Ovary (tissue), 9 donors: ENCODE data around the gene YIPF7. TPM values are rescaled to one million over a fixed set of nuclear protein-coding genes. Genes with fewer than 3 reads are reported as not detected.

ENCODE experiments used
- DNase-seq, 5 donors: peaks; one replicate each; pipeline ENCODE4 v3.0.0-alpha.2; 2019 to 2020
- H3K27ac ChIP-seq, 2 donors: fragments of 200-600 bp; one replicate each; pipeline versions ENCODE4 v1.5.1 to v1.8.0; 2019 to 2022
- H3K27me3 ChIP-seq: fragments of 200-600 bp; one replicate; pipeline ENCODE4 v1.8.0; 2022
- H3K36me3 ChIP-seq: fragments of 200-600 bp; sonication (generic); one replicate; pipeline ENCODE4 v1.5.1; 2019
- H3K4me1 ChIP-seq: one replicate; pipeline ENCODE4 v1.8.1; 2013; ENCODE audit warnings: mild to moderate bottlenecking, moderate library complexity; ENCODE audit not compliant: insufficient read depth
- H3K4me3 ChIP-seq: fragments of 200-600 bp; sonication (generic); one replicate; pipeline ENCODE4 v1.5.1; 2017
- H3K9me3 ChIP-seq, 2 donors: fragments of 200-600 bp in 1 of 2; sonication (generic) in 1 of 2; one replicate each; pipeline versions ENCODE4 v1.5.1 to v1.8.1; 2013 to 2019; ENCODE audit warnings: mild to moderate bottlenecking in 1 of 2, moderate library complexity in 1 of 2
- EP300 ChIP-seq: sonication (generic); formaldehyde crosslinking; IDR thresholded peaks from one replicate; pipeline ENCODE4 v1.6.1; 2017; ENCODE audit warnings: antibody characterized with exemption
- POLR2A ChIP-seq: fragments of 450-650 bp; IDR thresholded peaks from one replicate; pipeline ENCODE4 v1.6.1; 2017; ENCODE audit warnings: antibody characterized with exemption, mild to moderate bottlenecking, moderate library complexity
- WGBS, 3 donors: extraction: QIAGEN DNeasy Blood & Tissue Kit in 1 of 3; methylation state at CpG; one replicate each; pipeline versions ENCODE4 v1.1.5 to v1.1.7; 2013 to 2017; 5-methylcytosine and 5-hydroxymethylcytosine counted together
- intact Hi-C, 4 donors: fragments of 100-400 bp; cut with DNase I; formaldehyde crosslinking; loops; one replicate each; pipeline versions ENCODE4 v1.11.0 to v1.15.1; 2022 to 2023
- polyA plus RNA-seq, 2 donors: library from polyadenylated mRNA; stranded (reverse); fragments of 200-250 nt in 1 of 2; fragments of 350-450 nt in 1 of 2; fragmentation: Illumina TruSeq in 1 of 2; extraction: RNeasy Lipid Tissue Mini Kit (QIAGEN cat#74804) in 1 of 2; gene quantifications; one replicate each; pipeline ENCODE4 v1.2.3, GENCODE V29; 2013 to 2014
- total RNA-seq, 7 donors: library from RNA; depleted of rRNA in 2 of 7; stranded (reverse); fragments of >200 nt in 2 of 7; fragmentation: NEBNext Ultra II Directional in 3 of 7; extraction: Animal tissue kit (Norgen Biotek cat#: 25700) in 3 of 7; gene quantifications; one replicate each; pipeline versions ENCODE4 v1.1.0 to v1.2.4, GENCODE V29; 2016 to 2023
- TF ChIP-seq, protein P1 (sequence below), 3 donors: fragments of 450-650 bp in 2 of 3; fragments of 200-600 bp in 1 of 3; IDR thresholded peaks; one replicate each; pipeline versions ENCODE4 v1.5.1 to v1.8.0; 2016 to 2022; ENCODE audit warnings: antibody characterized with exemption in 3 of 3, mild to moderate bottlenecking in 1 of 3
- donor health status: DM: no; HTN: no; CAD: no; lungs with moderate emphysema.
- donor health status: DM: no; HTN: no; CAD: no.
- donor health status: Bipolar disorder and iron deficiency.
- donor health status: DM: yes; HTN: yes; CAD: no.
- donor health status: DM: no; HTN: no; CAD: no.
- donor health status: DM: yes; HTN: yes; CAD: no.

The YIPF7 gene
- total and polyA plus RNA-seq, 9 donors, result 0.28 to 1.4 (median 0.49) TPM; not detected in 3

DNA sequence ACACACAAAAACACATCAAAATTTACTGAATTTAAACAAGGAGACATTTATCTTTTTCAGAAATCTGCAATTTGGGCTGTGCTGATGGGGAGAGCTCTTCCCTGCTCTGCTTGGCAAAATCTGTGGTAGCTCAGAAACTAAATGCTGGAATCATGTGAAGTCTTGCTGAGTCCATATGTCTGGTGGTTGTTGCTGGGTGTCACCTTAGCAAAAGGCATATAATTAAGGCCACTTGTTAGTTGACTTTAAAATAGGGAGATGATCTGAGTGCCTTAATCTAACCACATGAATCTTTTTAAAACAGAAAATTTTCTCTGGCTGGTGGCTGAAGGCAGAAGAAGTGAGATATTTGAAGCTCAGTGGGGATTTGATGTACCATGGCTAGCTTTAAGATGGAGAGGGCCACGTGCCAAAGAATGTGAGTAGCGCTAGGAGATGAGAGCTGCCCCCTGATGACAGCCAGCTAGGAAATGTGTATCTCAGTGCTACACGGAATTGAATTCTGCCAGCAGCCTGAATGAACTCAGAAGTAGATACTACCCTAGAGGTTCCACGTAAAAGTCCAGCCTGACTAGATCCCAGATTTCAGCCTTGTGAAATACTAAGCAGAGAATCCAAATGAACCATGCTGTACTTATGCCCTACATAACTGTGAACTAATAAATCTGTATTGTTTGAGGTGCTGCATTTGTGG lies 19.2 kb upstream of the YIPF7 start:
- TF ChIP-seq, protein P1, sequence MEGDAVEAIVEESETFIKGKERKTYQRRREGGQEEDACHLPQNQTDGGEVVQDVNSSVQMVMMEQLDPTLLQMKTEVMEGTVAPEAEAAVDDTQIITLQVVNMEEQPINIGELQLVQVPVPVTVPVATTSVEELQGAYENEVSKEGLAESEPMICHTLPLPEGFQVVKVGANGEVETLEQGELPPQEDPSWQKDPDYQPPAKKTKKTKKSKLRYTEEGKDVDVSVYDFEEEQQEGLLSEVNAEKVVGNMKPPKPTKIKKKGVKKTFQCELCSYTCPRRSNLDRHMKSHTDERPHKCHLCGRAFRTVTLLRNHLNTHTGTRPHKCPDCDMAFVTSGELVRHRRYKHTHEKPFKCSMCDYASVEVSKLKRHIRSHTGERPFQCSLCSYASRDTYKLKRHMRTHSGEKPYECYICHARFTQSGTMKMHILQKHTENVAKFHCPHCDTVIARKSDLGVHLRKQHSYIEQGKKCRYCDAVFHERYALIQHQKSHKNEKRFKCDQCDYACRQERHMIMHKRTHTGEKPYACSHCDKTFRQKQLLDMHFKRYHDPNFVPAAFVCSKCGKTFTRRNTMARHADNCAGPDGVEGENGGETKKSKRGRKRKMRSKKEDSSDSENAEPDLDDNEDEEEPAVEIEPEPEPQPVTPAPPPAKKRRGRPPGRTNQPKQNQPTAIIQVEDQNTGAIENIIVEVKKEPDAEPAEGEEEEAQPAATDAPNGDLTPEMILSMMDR (IDR thresholded peaks at IDR 0.05), result no peak
- TF ChIP-seq POLR2A (no peak), EP300 (no peak)
- Histone ChIP-seq H3K36me3 (no peaks in the 10 kb centered on the region), H3K27me3 (no peaks in the 10 kb centered on the region), H3K4me3 (no peak overlapping the region), H3K4me1 (no peaks in the 10 kb centered on the region), H3K27ac (no peak overlapping the region), H3K9me3 (no peaks in the 10 kb centered on the region)
- 63 to 78% (median 66%) methylated on average over 4 of the region's 4 CpGs for WGBS, 3 donors
- intact Hi-C loops, result no loop called here
- no peak for DNase-seq

DNA sequence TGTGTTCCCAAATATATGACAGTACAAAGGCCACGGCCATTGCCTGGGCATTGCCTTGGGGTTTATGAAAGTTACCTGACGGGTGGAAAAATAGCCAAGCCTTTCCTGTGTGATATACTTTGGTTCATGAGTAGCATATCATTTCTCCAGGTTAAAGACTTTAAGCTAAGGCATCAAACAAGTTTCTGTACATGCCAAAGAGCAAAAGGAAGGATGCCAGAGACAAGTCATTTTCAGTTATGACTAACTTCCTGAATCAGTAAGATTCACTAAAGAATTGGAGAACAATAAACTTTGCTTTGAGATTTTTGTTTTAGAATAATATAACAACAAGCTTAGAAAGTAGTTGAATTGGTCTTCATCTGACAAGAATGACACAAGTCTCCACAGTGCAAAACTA lies 17.1 kb upstream of the YIPF7 start:
- no peak overlapping the region for H3K4me3 ChIP-seq
- H3K36me3 ChIP-seq, result no peaks in the 10 kb centered on the region
- no peaks in the 10 kb centered on the region for H3K27me3 ChIP-seq
- H3K9me3 ChIP-seq, result no peaks in the 10 kb centered on the region
- no peak overlapping the region for H3K27ac ChIP-seq
- TF ChIP-seq POLR2A (no peak), EP300 (no peak)
- TF ChIP-seq, protein P1 (IDR thresholded peaks at IDR 0.05), result no peak
- WGBS, 3 donors, result 44 to 86% (median 52%) methylated on average over 2 of the region's 2 CpGs
- intact Hi-C loops, result no loop called here
- DNase-seq, result no peak
- H3K4me1 ChIP-seq, result no peaks in the 10 kb centered on the region

DNA sequence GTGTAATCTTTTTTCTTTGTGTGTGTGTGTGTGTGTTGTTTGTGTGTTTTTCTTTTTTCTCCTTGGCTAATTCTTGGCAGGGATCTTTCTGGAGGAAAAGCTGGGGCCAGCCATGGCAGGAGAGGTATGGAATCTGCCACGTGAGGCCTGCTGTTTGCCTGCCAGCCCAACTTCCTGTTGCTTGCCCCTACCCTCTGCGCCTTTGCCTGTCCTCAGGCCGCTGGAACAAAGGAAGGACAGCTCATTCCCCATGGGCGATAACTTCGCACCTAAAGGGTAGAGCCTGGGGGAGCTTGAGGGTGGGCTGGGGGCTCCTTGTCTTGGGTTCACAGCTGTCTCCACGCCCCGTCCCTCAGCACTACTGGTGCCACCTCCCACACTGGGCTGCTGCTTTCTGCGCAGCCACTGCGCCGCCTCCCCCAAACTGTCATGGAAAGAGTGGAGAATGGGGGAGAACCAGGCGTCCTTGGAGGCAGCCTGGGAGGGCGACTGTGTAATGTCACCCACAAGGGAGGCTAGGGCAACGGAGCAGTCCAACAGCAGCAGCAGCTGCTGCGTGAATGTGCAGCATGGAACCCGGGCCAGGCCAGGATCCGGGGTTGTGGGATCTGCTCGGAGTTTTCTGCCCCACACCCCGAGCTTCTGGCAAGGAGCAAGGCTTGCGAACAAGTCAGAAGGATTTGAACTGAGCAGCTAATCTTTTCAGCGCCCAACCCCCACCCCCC lies 12.3 kb upstream of the YIPF7 start:
- DNase-seq, result no peak
- no peak overlapping the region for H3K27ac ChIP-seq
- no peaks in the 10 kb centered on the region for H3K36me3 ChIP-seq
- WGBS, 3 donors, result 87 to 91% (median 90%) methylated on average over 20 of the region's 20 CpGs
- no peaks in the 10 kb centered on the region for H3K27me3 ChIP-seq
- no peaks in the 10 kb centered on the region for H3K4me1 ChIP-seq
- no peak overlapping the region for H3K4me3 ChIP-seq
- H3K9me3 ChIP-seq, result no peaks in the 10 kb centered on the region
- intact Hi-C loops, result no loop called here
- TF ChIP-seq EP300 (no peak), POLR2A (no peak)
- TF ChIP-seq, protein P1 (IDR thresholded peaks at IDR 0.05), result no peak

DNA sequence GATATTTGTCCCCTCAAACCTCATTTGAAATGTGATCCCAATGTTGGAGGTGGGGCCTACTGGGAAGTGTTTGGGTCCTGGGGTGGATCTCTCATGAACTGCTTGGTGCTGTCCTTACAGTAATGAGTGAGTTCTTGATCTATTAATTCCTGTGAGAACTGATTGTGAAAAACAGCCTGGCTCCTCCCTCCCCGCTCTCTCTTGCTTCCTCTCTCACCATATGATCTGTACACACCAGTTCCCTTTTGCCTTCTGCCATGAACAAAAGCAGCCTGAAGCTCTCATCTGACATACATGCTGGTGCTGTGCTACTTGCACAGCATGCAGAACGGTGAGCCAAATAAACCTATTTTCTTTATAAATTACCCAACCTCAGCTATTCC lies 11.2 kb upstream of the YIPF7 start:
- Histone ChIP-seq H3K4me3 (no peak overlapping the region), H3K27me3 (no peaks in the 10 kb centered on the region), H3K9me3 (no peaks in the 10 kb centered on the region), H3K27ac (no peak overlapping the region), H3K36me3 (no peaks in the 10 kb centered on the region), H3K4me1 (no peaks in the 10 kb centered on the region)
- intact Hi-C loops, result no loop called here
- DNase-seq, result no peak
- TF ChIP-seq, protein P1 (IDR thresholded peaks at IDR 0.05), result no peak
- TF ChIP-seq POLR2A, result no peak
- no peak for TF ChIP-seq EP300
- WGBS, 3 donors, result 38 to 90% (median 63%) methylated on average over 2 of the region's 2 CpGs
